Measurements from ENCODE around the gene TPRA1.

TPRA1 gene

GRCh38 chr3:127556565-127556964 lies 34.0 kb downstream of the TPRA1 start:
- DNase-seq, result no peak

GRCh38 chr3:127555108-127555507 lies 35.4 kb downstream of the TPRA1 start:
- DNase-seq, result no peak

- no peak for DNase-seq
These were observed 38.5 kb downstream of the TPRA1 start for GRCh38 chr3:127552038-127552437.

- no peak for DNase-seq
These were observed 39.4 kb downstream of the TPRA1 start for GRCh38 chr3:127551178-127551577.

GRCh38 chr3:127550468-127551157 lies 39.9 kb downstream of the TPRA1 start:
- no peak for DNase-seq

GRCh38 chr3:127549826-127550467 lies 40.6 kb downstream of the TPRA1 start:
- DNase-seq, result no peak

- DNase-seq, result peak; percentile 43 to 69 (median 63)
These were observed 42.5 kb downstream of the TPRA1 start for GRCh38 chr3:127547761-127548605.

GRCh38 chr3:127546970-127547733 lies 43.4 kb downstream of the TPRA1 start:
- no peak for DNase-seq

- no peak for DNase-seq
These were observed 44.0 kb downstream of the TPRA1 start for GRCh38 chr3:127546554-127546953.

GRCh38 chr3:127545711-127546457 lies 44.6 kb downstream of the TPRA1 start:
- no peak for DNase-seq

- DNase-seq, result no peak
These were observed 45.3 kb downstream of the TPRA1 start for GRCh38 chr3:127545216-127545615.

- no peak for DNase-seq
These were observed 45.7 kb downstream of the TPRA1 start for GRCh38 chr3:127544803-127545201.

- DNase-seq, result peak in 4 of 5 experiments; percentile 13 to 53 (median 49)
These were observed 46.2 kb downstream of the TPRA1 start for GRCh38 chr3:127544192-127544802.

GRCh38 chr3:127543441-127543840 lies 47.1 kb downstream of the TPRA1 start:
- no peak for DNase-seq

GRCh38 chr3:127542441-127542952 lies 48.0 kb downstream of the TPRA1 start:
- DNase-seq, result no peak

- no peak for DNase-seq
These were observed 49.2 kb downstream of the TPRA1 start for GRCh38 chr3:127541320-127541719.

- DNase-seq, result no peak
These were observed 51.0 kb downstream of the TPRA1 start for GRCh38 chr3:127539366-127540060.

- no peak for DNase-seq
These were observed 52.0 kb downstream of the TPRA1 start for GRCh38 chr3:127538569-127538968.

GRCh38 chr3:127536830-127537812 lies 53.4 kb downstream of the TPRA1 start:
- DNase-seq, result no peak

All from T-helper 2 cell (primary cell).